NCI-H128 (cell line): ENCODE measurements around the gene ALDH1A2.
"Not testable (repeated sequence)": the region's sequence is repeated elsewhere in the genome, so short reads cannot be mapped to it uniquely, and the experiment has no call there.

ENCODE experiments used
- DNase-seq: peaks from one replicate; lab custom pipeline; 2025; ENCODE audit not compliant: unreplicated experiment; lab: John Stamatoyannopoulos, UW

The ALDH1A2 gene

DNA sequence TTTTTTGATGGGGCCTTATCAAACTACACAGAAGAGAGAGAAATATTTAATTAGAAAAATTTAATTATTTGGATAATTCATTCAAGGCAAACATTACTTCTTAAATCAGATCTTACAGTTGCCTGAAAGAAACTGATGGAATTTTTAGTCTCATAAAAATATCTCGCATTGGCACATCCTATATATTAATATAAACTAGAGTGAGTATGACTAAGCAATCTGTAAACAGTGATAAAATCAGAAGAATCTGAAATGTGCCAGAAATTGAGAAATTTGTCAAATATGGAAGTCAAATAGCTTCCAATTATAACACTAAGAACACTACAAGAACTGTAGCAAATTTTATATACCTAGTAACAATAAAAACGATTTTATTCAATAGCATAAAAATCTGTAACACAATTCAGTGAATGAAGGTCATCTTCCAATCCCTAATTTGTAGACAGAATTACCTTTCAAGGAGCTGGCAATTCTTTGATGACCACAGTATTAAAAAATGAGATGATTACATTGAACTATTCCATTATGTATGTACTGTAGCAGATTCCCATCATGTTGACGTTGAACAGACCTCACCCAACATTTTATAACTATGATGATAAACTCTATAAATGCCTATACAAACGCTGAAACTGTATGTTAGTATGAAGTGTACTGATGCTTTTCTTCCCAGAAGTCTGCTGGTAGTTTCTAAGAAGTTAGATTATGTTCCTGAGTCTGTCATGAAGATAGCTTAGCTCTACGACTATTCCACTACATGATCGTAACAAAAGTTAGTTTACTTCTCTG, 63.0 kb downstream of the ALDH1A2 start:
- no peak for DNase-seq

- DNase-seq = not testable (repeated sequence)
Measured at GRCh38 chr15:57999699-58000098, 65.8 kb downstream of the ALDH1A2 start.

- no peak for DNase-seq
Measured at GRCh38 chr15:57996561-57996960, 69.0 kb downstream of the ALDH1A2 start.

- no peak for DNase-seq
Measured at GRCh38 chr15:57994221-57995049, 71.1 kb downstream of the ALDH1A2 start.

DNA sequence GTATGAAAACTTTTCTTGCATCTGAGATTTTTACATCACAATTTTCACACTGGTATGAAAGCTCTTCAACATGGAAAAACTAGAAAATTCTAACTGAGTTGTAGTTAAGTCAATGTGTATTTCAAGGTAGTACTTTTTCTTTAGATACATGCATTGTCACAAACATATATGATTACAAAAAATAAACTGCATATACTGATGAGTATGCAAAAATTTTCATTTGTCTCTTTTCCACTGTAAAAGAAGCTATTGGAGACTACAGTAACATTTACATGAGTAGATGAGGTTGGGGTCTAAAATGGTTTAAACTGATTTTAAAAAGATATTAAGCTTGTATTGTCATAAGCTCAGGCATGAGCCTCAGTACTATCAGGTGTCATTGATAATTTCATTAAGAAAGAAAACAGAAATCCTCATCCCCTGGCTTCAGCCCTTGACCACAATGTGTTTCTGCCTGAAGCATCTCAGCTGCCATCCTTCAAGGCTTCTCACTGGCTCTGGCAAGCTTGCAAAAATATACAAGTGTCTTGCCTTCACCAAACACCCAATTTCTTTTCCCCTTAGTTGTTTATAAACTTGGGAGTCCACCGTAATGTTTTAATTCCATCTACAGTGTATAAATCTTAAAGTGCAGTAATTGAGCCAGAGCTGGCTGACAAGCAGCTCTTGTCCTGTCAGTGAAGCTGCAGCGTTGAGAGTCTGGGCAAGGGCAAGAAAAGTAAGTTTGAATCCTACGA, 71.9 kb downstream of the ALDH1A2 start:
- no peak for DNase-seq

DNA sequence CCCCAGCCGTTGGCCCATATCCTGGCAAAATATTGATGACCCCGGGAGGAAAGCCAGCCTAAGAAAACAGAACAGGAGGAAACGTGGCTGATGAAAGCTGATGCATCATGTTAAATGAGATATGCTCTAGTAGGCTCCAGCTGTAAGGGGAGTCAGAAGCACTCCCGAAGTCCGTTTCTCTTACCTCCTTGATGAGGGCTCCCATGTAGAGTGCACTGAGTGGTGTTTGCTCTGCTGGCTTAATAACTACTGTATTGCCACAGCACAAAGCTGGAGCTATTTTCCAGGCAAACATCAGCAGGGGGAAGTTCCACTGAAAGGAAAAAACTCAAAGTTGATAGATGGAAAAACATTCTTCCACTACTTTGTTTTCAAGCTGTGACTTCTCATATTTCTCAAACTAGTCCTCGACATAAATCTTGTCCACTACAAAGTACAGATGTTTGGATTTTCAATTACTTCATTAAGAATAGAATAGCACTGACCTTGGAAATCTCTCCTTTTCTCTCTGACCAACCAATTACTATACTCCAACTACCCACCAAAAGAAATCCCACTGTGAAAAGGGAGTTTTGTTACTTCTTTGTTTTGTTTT, 72.7 kb downstream of the ALDH1A2 start:
- no peak for DNase-seq

GRCh38 chr15:57973534-57973933, 92.0 kb downstream of the ALDH1A2 start:
- DNase-seq = no peak

DNA sequence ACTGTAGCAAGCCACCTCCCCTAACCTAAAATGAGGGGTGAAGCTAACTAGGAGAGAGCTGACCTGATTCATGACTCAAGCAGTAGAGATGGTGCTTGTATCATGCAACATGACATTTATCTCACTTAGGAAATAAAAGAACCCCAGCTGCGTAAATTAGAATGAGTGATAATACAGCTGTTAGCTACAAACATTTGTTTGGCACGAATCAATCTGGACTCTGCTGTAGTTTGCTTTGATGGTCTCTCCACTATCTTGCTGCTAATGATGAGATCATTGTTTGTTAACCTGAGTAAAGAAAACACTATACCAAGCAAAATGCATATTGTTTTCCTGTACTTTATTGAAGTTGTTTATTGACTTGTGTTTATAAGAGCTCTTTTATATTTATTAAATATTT, 92.6 kb downstream of the ALDH1A2 start:
- DNase-seq = no peak

DNA sequence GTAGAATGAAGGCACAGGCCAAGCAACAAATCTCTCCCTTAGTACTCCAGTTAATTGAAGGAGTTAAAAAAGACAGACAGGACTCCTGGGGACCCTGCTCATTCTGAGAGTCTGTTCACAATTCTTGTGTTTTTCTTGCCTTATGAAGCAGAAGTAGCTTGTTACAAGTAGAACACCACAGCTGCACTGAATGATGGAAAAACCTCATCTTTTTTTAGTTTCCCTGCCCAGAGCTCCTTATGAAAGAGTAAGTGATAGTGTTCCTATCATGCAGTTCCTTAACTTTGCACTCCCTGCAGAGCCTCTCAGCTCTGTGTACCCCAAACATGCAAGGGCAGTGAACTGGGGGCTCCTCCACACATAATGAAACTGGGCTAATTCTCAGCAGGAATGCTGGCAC, 95.5 kb downstream of the ALDH1A2 start:
- no peak for DNase-seq

GRCh38 chr15:57969355-57969754, 96.2 kb downstream of the ALDH1A2 start:
- DNase-seq = no peak

DNA sequence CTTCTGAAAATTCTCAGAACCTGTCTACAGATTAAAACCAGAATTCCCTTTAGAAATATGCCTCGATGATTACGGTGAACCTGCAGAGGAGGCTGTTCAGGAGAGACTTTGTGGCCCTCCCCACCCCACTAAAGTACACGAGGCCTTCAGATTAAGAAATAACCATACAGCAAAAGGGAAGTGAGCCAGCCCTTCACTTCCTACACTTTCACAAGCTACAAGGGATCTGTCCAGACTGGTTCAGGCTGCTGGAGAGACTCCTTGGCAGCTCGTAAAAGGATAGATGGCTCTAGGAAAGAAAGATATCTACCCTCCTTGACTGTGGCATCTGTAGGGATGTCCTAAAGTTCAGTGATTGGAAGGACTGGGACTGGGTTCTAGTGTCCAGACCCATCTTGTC, 102.6 kb downstream of the ALDH1A2 start:
- DNase-seq = no peak

GRCh38 chr15:57961919-57962318, 103.6 kb downstream of the ALDH1A2 start:
- no peak for DNase-seq

GRCh38 chr15:57957113-57957512, 108.4 kb downstream of the ALDH1A2 start:
- DNase-seq = no peak

- DNase-seq = no peak
Measured at GRCh38 chr15:57953874-57954273, 111.6 kb downstream of the ALDH1A2 start.

GRCh38 chr15:57951328-57951932, 114.1 kb downstream of the ALDH1A2 start:
- no peak for DNase-seq

DNA sequence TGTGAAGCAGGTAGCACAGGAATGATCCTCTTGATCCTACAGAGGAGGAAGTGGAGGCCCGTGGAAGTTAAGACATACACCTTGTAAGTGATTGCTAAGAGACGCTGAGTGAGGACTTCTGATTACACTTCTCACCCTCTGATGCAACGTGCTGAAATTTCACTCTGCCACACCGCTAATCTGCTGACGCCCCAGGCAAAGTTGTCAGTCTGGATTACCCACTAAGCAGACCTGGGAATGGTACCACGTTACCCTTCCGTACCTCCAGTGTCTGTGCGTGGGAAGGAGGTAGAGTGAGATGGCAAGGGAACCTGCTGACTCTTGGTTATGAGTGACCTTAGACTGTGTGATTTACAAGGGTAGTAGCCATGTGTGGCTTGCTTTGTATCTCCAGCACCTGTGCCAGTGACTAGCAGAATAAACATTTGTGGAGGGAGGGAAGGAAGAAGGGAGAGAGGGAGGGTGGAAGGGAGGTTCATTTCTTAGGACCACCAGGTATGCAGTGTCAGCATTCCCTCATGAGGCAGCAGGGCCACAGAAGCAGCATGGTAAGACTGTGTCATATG, 115.0 kb downstream of the ALDH1A2 start:
- no peak for DNase-seq

DNA sequence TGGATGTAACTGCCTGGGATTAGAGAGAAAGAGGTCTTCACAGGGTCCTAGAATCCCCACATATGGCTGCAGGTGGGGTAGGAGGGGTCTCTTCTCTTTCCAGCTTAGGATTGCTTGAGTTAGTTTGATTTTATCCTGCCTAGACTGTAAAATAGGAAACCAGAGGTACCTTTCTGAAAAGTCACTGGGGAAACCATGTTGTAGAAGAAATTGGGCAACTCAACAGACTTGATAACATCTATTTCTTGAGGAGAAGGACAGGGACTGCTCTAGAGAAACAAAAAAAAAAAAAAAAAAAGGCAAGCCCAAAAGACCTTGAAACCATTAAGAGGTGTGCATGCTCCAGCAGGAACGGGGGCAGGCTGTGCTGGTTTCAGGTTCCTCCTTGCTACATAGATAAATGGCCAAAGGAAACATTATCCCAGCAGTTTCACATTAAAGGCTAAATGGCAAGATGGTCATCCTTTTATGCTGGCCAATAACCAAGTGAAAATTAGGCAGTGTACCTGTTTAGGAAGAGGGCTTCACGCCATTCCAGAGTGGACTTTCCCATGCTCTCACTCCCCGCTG, 116.1 kb downstream of the ALDH1A2 start:
- no peak for DNase-seq

- DNase-seq = no peak
Measured at GRCh38 chr15:57948351-57949289, 116.9 kb downstream of the ALDH1A2 start.

GRCh38 chr15:57947781-57948180, 117.7 kb downstream of the ALDH1A2 start:
- no peak for DNase-seq
